D341Med (cell line): ENCODE results near the gene PDK2.

Experiments
- DNase-seq: peaks from one replicate; pipeline ENCODE4 v3.0.0; 2012; ENCODE audit warnings: low spot score

PDK2 gene

GRCh38 chr17:50094753-50095619, at the start of gene PDK2:
TSS of gene PDK2 (plus strand) at chr17:50095351. CDS start at chr17:50095436, 85 bp downstream.
- DNase-seq = peak; percentile 74

DNA sequence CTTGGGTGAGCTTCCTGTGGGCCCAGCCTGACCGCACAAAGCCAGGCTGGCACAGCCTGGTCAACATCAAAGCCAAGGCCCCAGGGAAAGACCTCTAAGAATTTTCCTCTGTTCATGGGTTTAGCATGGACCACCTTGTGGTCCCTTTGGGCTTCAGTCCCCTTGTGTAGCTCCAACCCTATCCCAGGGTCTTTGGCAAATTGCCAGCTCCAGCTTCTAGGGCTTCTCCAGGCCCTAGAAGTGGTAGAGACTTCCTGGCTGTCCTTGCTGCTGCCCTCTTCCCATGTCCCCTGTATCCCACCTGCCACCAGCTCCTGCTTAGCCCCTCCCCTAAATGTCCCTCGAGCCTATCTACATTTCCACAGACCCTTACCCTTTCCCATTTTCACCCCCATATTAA, 49.0 kb upstream of the PDK2 start:
- DNase-seq = no peak

DNA sequence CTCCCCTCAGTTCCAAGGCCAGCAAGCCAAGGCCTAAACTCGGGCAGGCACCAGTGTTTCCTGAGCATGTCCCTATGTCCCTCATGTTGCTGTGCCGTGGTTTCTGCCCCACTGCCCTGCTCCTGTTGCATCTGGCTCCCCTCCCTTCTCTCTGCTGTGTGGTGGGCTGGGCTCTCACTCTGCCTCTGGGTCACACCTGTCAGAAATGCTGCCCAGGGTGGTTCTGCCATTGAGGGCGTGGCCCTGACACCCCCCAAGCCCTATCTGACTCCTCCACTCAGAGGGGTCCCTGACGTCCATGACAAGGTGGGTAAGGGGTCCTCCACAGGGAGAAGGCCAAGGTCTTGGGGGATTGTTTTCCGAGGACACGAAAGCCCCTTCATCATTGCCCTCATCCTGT, 48.5 kb upstream of the PDK2 start:
- no peak for DNase-seq

DNA sequence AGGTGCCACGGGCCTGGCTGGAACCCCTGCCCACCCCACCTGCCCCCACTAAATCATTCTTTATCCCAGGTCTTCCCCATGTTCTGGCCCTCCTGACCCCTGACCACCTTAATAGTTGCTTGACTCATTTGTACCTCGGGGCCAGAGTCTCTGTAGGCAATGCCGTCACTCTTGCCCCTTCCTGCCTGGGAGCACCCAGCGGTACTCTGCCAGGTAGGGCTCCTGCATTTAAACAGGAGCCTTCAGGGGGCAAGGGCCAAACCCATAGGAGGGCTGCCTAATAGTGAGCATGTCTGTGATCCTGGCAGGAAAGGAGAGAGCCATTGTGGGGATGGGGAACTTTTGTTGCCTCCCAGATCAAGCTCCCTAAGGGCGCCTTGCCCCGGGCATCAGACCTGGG, 48.1 kb upstream of the PDK2 start:
- no peak for DNase-seq

DNA sequence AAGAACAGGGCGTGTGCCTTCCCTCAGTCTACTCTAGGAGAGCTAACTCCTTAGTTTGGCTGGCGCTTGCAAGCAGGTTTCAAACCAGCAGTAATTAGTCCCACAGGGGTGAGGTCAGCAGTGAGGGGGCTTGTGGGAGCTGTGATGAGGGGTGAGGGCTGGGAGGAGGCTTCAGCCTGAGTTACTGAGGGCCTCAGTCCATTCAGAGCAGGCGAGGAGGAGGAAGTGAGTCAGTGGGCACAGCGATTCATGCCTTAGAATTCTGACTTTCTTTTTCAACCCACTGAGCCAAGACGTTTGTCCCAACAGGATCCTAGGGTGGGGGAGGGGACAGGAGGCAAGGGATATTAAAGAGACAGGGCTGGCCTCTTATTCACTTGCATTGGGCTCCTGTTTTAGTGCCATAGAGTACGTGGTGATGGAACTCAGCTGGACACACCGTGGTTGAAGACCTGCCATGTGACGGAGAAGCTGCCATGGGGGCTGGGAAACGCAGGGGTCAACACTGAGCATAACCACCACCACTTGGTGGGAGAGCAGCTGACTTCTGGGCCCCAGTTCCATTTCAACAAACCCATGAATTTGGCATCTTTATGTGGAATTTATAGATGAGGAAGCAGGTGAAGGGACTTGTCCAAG, 47.5 kb upstream of the PDK2 start:
- no peak for DNase-seq

DNA sequence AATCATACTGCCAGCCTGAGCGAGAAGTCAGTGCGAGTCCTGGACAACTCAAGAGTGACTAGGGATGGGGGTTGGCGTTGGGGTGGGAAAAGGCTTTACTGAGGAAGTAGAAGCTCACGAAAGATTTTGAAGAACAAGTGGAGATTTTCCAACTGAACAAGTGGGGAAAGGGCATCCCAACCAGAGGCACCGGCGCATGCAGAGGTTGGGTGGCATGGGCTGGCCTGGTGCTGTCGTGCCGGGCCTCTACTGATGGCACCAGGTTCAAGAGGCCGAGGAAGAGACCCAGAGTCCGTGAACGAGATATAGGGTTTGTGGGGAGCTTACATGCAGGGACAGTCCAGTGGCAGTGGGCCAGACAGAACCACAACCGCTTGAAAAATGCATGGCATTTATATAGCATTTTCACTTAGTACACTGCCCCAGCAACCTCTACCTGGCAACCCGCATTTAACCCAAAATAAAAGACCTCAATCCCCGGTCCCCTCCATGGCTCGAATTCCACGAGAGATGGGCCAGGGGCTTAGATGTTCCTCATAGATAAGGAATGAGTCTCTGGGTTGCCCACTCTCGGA, 46.9 kb upstream of the PDK2 start:
- DNase-seq = no peak

GRCh38 chr17:50048988-50049387, 46.2 kb upstream of the PDK2 start:
- DNase-seq = no peak

- DNase-seq = no peak
Observed at GRCh38 chr17:50049636-50050035, 45.5 kb upstream of the PDK2 start.

- DNase-seq = no peak
Observed at GRCh38 chr17:50050431-50051032, 44.6 kb upstream of the PDK2 start.

- no peak for DNase-seq
Observed at GRCh38 chr17:50051082-50051576, 44.0 kb upstream of the PDK2 start.

DNA sequence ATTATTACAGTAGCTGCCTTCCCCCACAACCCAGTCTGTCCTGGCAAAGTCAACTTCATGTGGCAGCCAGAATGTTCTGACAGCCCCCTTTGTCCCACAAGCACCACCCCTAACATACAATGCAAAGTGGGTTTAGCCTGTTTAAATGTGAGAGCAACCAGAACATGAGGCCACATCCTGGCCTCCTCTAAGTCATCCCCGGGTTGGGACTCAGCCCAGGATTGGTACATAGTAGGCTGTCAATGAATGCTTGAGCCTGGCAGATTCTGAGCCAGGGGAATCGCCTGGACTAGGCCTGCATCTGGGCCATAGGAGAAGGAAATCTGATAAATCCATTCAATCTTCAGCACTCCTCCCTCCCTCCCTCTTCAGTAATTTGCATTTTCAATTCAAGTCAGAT, 43.5 kb upstream of the PDK2 start:
- no peak for DNase-seq

- DNase-seq = no peak
Observed at GRCh38 chr17:50052241-50052796, 42.8 kb upstream of the PDK2 start.

DNA sequence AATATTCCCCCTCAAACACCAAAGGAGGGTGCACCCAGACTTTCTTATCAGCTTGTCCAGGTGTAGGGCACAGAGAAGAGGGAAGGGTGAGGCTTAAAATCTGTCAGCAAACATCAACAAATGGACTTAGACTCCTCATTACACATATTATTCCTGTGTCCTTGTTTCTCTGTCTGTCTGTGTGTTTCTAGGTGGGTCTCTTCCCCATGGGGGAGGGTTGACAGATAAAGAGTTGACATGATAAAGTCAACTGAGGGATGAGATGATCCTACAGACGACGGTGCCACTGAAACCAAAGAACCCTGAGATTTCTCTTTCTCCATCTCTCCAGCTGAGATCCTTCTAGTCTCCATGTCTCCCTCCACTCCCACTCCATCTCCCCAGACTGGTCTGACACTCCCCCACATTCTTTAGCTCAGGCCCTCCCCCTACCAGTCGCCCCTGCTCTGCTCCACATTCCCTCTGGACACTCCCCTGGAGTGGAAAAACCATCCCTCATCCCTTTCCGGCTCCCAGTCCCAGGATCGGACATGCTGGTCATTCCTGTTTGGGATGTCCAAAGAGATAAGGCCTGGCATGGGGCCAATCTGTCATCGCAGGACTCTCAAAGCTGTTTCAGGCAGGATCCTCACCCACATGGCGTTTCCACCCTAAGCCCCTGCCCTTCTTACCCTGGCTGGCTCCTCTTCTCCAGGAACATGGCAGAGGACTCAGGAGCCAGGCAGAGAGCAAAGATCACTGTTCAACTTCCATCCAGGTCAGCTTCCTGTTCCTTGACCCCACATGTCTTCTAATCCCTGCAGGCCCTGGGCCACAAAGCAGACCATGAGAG, 42.1 kb upstream of the PDK2 start:
- no peak for DNase-seq

DNA sequence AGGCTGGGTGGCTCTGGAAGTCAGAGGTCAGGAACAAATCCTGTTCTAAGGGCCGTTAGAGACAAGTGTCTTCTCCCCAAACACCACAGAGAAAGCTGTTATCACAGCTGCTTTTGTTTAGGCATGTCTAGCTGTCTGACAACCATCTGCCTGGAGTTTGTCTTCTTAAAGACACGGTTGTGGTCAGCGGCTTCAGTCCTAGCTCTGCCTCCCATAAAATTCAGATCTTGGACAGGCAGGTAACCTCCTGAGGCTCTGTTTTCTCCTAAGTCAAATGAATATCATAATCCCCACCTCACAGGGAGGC, 41.5 kb upstream of the PDK2 start:
- no peak for DNase-seq

DNA sequence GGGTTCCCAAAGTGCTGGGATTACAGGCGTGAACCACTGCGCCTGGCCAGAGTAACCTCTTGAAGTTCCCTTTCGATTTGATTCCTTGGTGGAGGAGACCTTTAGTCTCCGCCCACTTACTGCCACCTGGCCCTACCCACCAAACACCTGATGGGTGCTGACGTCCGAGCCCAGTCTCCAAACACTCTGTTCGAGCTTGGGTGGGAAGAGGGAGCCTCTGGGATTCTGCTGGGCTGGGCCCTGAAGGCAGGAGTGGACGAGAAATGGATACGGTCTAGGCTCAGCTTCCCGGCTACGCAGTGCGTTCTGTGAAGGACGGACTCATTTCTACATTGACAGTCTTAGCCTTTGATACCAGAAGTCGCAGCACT, 40.1 kb upstream of the PDK2 start:
- DNase-seq = no peak

GRCh38 chr17:50055426-50056216, 39.5 kb upstream of the PDK2 start, which contains the start of gene ITGA3:
TSS of gene ITGA3 (plus strand) at chr17:50056110. CDS start at chr17:50056440, 330 bp downstream.
- peak; percentile 81 for DNase-seq

GRCh38 chr17:50056217-50056960, 38.8 kb upstream of the PDK2 start:
- peak; percentile 86 for DNase-seq

- DNase-seq = no peak
Observed at GRCh38 chr17:50056961-50057330, 38.2 kb upstream of the PDK2 start.

DNA sequence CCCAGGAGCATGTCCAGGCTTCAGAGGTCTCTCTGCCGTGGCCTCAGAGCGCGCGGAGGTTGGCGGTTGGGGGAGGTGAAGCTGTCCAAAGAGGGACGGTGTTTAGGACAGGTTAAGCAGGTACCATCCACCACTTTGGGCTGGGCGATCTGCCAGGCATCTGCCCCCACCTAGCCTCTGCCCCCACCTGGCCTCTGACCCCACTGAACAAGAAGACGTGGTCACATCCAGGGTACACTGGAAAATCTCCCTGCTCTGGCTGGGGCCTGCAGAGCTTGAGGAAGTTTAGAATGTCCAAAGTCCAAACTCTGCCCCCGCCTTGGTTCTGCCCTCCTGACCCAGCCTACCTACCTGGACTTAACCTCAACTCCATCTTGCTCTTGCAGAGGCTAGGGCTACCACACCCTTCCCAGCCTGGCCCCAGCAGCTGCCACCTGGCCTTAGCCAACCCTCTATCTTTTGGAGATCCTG, 37.6 kb upstream of the PDK2 start:
- DNase-seq = no peak
